ENCODE results near the gene DOCK1.

The DOCK1 gene

DNA sequence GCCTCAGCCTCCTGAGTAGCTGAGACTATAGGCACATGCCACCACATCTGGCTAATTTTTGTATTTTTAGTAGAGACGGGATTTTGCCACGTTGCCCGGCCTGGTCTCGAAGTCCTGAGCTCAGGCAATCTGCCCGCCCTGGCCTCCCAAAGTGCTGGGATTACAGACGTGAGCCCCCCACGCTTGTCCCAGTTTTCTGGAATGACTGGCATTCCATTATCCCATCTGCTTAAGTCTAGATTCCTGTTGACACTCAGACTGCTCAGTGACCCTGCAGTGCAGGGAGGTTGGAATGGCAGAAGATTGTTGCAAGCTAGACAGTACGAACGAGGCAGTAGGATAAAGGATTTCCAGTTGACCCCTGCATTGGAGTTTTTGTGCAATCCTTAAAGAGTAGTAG is 508.8 kb downstream of the DOCK1 start:
- DNase-seq: no peak

GRCh38 chr10:127415116-127415515 is 509.9 kb downstream of the DOCK1 start:
- no peak for DNase-seq

GRCh38 chr10:127415901-127416581 is 510.8 kb downstream of the DOCK1 start:
- no peak for DNase-seq

DNA sequence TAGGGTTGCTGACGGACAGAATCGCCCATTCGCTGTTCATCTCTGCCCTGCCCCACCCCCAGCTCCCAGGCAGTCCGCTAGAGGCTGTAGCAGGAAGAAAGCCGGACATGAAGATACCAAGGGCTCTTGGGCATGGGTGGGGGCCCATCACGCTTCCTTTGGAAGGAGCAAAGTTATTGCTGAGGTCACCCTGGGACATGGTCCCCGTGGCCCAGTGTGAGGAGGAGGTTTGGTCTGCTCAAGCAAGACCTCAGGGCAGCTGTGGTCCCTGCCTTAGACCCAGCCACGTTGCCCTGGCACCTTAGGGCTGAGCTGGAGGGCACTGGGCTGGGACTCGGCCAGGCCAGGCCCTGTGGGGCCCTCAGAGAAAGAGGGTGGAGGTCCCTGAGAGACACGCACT is 511.8 kb downstream of the DOCK1 start:
- no peak for DNase-seq

GRCh38 chr10:127417686-127418401 is 512.6 kb downstream of the DOCK1 start:
- no peak for DNase-seq

DNA sequence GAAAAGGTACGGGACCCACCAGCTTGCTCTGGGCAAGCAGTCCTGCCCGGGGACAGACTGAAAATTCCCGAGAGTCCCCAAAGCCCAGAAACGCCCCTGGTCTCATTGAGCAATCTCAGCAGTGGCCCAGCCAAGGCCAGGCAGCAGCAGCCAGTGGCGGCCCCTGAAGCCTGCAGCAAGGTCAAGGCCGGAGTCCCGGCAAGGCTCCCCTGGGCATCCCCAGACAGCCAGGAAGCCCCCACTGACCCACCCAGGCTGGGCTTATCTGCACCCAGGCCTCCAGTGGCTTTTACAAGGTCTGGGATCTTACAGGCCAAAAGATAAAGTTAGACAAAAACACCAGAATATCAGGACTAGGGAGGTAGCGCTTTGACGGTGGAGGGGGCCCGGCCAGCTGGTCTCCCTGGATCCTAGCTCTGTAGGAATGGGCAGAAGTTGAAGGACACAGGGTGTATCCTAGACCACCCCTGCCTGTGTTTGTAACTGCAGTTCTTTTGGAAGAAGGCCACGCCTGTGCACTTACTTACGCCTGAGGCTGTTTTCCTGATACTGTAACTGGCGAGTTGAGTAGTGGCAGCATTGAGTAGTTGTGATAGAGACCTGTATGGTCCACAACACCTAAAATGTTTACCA is 513.4 kb downstream of the DOCK1 start:
- no peak for DNase-seq

DNA sequence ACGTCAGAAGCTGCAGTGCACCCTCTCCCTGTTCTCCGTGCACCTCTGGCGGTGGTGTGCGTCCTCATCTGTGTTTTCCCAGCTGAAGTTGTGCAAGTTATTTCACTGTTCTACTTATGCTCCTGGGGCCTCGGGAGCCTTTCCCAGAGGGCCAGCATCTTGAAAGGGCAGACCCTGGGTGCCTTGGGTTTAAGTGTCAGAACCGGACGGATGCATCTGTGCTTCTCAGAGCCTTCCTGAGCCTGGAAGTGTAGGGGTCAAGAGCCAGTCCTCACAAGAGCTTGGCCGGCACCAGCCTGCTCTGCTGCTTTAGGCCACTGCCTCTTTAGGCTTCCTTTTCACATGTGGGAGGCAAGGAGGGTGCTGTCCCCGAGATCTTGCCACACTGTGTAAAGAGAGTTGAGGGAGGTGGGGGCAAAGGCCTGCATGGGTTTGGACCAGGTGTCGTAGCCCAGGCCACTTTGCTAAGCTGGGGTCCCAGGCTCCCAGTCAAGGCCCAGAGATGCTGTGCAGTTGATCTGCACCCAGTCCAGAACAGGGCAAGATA is 515.0 kb downstream of the DOCK1 start:
- DNase-seq: no peak

DNA sequence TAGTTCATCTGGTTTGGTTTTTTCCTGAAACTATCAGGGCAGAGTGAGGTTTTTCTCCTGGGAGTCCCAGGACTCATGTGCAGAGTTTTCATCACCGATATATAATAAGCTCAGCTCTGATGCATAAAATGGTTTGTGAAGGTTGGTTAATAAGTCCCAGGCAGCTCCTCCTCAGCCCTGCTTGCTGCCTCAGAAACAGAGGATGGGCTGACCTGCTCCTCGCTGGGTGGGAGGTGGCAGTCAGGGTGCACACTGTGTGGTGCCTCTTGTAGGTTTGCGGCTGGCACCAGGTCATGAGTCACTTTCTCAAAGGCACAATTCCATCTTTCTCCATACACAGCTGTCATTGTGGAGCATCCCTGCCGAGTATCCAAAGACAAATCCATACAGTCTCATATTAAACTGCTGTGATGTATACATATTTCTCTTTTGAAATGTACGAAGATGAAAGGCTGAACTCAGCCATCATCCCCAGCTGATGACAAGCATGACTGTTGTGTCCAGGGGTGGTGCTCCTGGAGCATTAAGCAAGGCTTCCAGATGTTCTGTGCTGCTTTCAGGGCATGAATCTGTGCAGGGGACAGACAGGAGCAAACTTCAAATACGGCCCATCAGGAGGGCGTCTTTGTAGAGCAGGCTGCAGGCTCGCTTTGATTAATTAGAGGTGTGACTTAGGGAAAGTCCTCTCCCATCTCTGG is 518.1 kb downstream of the DOCK1 start:
- DNase-seq: no peak

GRCh38 chr10:127424594-127425264 is 519.5 kb downstream of the DOCK1 start:
- no peak for DNase-seq

- DNase-seq: no peak
Measured at GRCh38 chr10:127426746-127427145, 521.5 kb downstream of the DOCK1 start.

DNA sequence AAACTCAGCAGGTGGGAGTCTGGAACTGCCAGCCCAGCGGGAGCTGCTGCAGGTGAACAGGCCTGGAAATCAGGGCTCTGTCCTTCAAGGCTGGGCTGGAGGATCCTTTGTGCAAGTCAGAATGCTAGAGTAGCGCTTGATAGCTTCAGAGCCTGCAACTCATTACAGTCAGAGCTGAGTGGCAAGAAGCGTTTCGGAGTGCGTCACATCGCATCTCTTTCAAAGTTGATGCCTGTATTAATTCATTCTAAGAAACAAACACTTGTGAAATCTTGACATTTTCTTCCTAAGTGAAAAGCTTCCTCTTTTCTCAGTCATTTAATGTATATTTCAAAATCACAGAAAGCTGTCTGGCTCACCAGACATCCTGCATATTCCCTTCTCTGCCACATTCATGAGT is 522.7 kb downstream of the DOCK1 start:
- DNase-seq: peak; percentile 69

DNA sequence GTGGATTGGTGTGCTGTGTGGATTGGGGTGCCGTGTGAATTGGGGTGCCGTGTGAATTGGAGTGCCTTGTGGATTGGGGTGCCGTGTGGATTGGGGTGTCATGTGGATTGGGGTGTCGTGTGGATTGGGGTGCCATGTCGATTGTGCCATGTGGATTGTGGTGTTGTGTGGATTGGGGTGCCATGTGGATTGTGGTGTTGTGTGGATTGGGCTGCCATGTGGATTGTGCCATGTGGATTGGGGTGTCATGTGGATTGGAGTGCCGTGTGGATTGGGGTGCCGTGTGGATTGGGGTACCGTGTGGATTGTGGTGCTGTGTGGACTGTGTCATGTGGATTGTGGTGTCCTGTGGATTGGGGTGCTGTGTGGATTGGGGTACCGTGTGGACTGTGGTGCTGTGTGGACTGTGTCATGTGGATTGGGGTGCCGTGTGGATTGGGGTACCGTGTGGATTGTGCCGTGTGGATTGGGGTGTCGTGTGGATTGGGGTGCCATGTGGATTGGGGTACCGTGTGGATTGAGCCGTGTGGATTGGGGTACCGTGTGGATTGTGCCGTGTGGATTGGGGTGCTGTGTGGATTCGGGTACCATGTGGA is 523.3 kb downstream of the DOCK1 start:
- no peak for DNase-seq

- no peak for DNase-seq
Measured at GRCh38 chr10:127429601-127430312, 524.5 kb downstream of the DOCK1 start.

DNA sequence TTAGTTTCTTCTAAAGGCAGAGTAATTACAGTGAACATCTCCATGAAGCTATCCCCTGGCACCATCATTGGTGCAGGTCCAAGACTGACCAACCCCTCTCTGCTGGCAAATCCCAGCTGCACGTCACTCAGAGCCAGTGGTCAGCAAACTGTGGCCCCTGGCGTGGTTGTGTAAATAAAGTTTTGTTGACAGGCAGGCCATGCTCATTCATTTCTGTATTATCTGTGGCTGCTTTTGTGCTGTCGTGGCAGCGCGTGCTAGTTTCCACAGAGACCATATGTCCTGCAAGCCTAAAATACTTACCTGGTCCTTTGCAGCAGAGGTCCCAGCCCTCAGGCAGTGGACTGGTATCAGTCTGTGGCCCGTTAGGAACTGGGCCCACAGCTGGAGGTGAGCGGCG is 526.3 kb downstream of the DOCK1 start:
- no peak for DNase-seq

GRCh38 chr10:127434006-127434405 is 528.8 kb downstream of the DOCK1 start:
- peak; percentile 50 for DNase-seq

GRCh38 chr10:127435246-127435645 is 530.0 kb downstream of the DOCK1 start:
- DNase-seq: no peak

GRCh38 chr10:127440371-127440770 is 535.1 kb downstream of the DOCK1 start:
- no peak for DNase-seq

- no peak for DNase-seq
Measured at GRCh38 chr10:127441350-127442219, 536.4 kb downstream of the DOCK1 start.

GRCh38 chr10:127442220-127442525 is 536.9 kb downstream of the DOCK1 start:
- DNase-seq: no peak

DNA sequence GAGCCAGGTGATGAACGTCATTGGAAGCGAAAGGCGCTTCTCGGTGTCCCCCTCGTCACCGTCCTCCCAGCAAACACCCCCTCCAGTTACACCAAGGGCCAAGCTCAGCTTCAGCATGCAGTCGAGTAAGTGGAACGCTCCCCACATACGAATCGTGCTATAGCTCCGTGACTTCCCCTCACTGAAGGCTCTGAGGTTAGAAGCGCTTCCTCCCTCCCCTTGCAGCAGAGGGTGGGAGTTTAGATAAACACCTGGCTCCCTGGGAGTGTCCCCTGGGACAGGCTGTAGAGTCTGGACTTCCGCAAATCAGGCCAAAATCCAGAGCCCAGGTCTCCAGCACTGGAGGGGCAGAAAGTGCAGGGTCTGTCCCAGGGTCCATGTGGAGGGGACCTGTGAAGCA is 538.9 kb downstream of the DOCK1 start:
- DNase-seq: no peak

- DNase-seq: no peak
Measured at GRCh38 chr10:127447197-127447596, 542.0 kb downstream of the DOCK1 start.
